HepG2 (cell line): ENCODE measurements around the gene PEX14. TPM values are rescaled to one million over a fixed set of nuclear protein-coding genes. Genes with fewer than 3 reads are reported as not detected.

Source experiments
- IRF2 ChIP-seq: IDR thresholded peaks from 2 replicates; pipeline ENCODE4 v1.6.1; 2018; ENCODE audit warnings: missing genetic modification reagents, missing compliant biosample characterization
- MED8 ChIP-seq: sonication (generic); formaldehyde crosslinking; IDR thresholded peaks from 2 replicates; pipeline ENCODE4 v1.8.1; 2023; ENCODE audit warnings: mild to moderate bottlenecking, missing genetic modification reagents; ENCODE audit not compliant: insufficient replicate concordance
- USF2 ChIP-seq, 2 experiments: sonication (generic) in 1 of 2; formaldehyde crosslinking in 1 of 2; IDR thresholded peaks; 2 replicates each; pipeline versions ENCODE4 v1.5.1 to v1.6.1; 2011 to 2020; ENCODE audit warnings: borderline replicate concordance in 1 of 2, low read depth in 1 of 2, low read length in 1 of 2, mild to moderate bottlenecking in 1 of 2, missing genetic modification reagents in 1 of 2, moderate library complexity in 1 of 2
- ZGPAT ChIP-seq: IDR thresholded peaks from 2 replicates; pipeline ENCODE4 v1.6.1; 2016; ENCODE audit warnings: mild to moderate bottlenecking
- ZNF407 ChIP-seq: sonication (generic); formaldehyde crosslinking; IDR thresholded peaks from one replicate; pipeline ENCODE4 v1.5.1; 2020; ENCODE audit warnings: mild to moderate bottlenecking, missing genetic modification reagents; ENCODE audit errors: not compliant biosample characterization
- ZNF747 ChIP-seq: sonication (generic); formaldehyde crosslinking; IDR thresholded peaks from 2 replicates; pipeline ENCODE4 v1.8.1; 2023; ENCODE audit warnings: missing genetic modification reagents, mild to moderate bottlenecking, borderline replicate concordance
- ZNF883 ChIP-seq: sonication (generic); formaldehyde crosslinking; IDR thresholded peaks from 2 replicates; pipeline ENCODE4 v1.5.1; 2020; ENCODE audit warnings: mild to moderate bottlenecking, missing genetic modification reagents; ENCODE audit errors: not compliant biosample characterization
- polyA plus RNA-seq, 8 experiments: library from polyadenylated mRNA; depleted of rRNA in 3 of 8; stranded (reverse) in 7 of 8; unstranded in 1 of 8; fragments of >200 nt; fragmentation: Illumina TruSeq in 4 of 8; extraction: Trizol in 4 of 8; gene quantifications; 2 replicates each; pipeline versions ENCODE4 v1.2.1 to v1.2.3, GENCODE V29; 2011 to 2016; ENCODE audit warnings: low read depth in 4 of 8, missing spikeins in 1 of 8, mixed read lengths in 1 of 8; ENCODE audit not compliant: insufficient read depth in 1 of 8
- total RNA-seq, 5 experiments: library from RNA; depleted of rRNA; stranded (reverse); fragments of >200 nt; fragmentation: Illumina TruSeq; extraction: Trizol; gene quantifications; 2 replicates each; pipeline ENCODE4 v1.2.3, GENCODE V29; 2016; ENCODE audit warnings: low read depth in 1 of 5
- TF ChIP-seq, protein P1 (sequence below): sonication (generic); formaldehyde crosslinking; IDR thresholded peaks from 2 replicates; pipeline ENCODE4 v1.4.0; 2020; ENCODE audit warnings: missing genetic modification reagents
- TF ChIP-seq, protein P2 (sequence below): sonication (generic); formaldehyde crosslinking; IDR thresholded peaks from 2 replicates; pipeline ENCODE4 v1.5.1; 2020; ENCODE audit warnings: mild to moderate bottlenecking, missing genetic modification reagents, moderate library complexity

PEX14 gene
- total and polyA plus RNA-seq, 2 of the 13 experiments (the other 11 are each of a cell fraction or from before 2014, with no cell fraction given): 6.5 to 9.9 TPM

GRCh38 chr1:10472220-10473144 lies 2.3 kb upstream of the PEX14 start, which contains the start of gene DFFA (continued):
- TF ChIP-seq USF2 (IDR thresholded peaks at IDR 0.05; ENCODE audit: low read depth, low read length): peak; percentile 98
- TF ChIP-seq USF2 (CRISPR knock-in tag; IDR thresholded peaks at IDR 0.05; ENCODE audit: borderline replicate concordance): peak; percentile 99
- TF ChIP-seq, protein P1, sequence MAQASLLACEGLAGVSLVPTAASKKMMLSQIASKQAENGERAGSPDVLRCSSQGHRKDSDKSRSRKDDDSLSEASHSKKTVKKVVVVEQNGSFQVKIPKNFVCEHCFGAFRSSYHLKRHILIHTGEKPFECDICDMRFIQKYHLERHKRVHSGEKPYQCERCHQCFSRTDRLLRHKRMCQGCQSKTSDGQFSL (CRISPR knock-in tag): peak; percentile 77; the same call in 1 of the 2 replicates
- TF ChIP-seq, protein P2, sequence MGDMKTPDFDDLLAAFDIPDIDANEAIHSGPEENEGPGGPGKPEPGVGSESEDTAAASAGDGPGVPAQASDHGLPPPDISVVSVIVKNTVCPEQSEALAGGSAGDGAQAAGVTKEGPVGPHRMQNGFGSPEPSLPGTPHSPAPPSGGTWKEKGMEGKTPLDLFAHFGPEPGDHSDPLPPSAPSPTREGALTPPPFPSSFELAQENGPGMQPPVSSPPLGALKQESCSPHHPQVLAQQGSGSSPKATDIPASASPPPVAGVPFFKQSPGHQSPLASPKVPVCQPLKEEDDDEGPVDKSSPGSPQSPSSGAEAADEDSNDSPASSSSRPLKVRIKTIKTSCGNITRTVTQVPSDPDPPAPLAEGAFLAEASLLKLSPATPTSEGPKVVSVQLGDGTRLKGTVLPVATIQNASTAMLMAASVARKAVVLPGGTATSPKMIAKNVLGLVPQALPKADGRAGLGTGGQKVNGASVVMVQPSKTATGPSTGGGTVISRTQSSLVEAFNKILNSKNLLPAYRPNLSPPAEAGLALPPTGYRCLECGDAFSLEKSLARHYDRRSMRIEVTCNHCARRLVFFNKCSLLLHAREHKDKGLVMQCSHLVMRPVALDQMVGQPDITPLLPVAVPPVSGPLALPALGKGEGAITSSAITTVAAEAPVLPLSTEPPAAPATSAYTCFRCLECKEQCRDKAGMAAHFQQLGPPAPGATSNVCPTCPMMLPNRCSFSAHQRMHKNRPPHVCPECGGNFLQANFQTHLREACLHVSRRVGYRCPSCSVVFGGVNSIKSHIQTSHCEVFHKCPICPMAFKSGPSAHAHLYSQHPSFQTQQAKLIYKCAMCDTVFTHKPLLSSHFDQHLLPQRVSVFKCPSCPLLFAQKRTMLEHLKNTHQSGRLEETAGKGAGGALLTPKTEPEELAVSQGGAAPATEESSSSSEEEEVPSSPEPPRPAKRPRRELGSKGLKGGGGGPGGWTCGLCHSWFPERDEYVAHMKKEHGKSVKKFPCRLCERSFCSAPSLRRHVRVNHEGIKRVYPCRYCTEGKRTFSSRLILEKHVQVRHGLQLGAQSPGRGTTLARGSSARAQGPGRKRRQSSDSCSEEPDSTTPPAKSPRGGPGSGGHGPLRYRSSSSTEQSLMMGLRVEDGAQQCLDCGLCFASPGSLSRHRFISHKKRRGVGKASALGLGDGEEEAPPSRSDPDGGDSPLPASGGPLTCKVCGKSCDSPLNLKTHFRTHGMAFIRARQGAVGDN (CRISPR knock-in tag): peak; percentile 97
- peak; percentile 71 for TF ChIP-seq ZNF883 (CRISPR knock-in tag)
- TF ChIP-seq ZNF407 (CRISPR knock-in tag): no peak
- TF ChIP-seq ZNF747 (CRISPR knock-in tag): no peak; the same call in 1 of the 2 replicates
- TF ChIP-seq MED8 (CRISPR knock-in tag): peak; percentile 28
- TF ChIP-seq IRF2 (CRISPR knock-in tag): peak; percentile 99
- peak; percentile 86 for TF ChIP-seq ZGPAT (CRISPR knock-in tag)
